IMR-90 (cell line): ENCODE results near the gene SDHAF1. TPM values are rescaled to one million over a fixed set of nuclear protein-coding genes. Genes with fewer than 3 reads are reported as not detected.

Source experiments
- ATAC-seq: fragments of 200-7000 bp; cut with Tn5 transposase; 2 replicates; pipeline ENCODE4 v1.9.1; 2020; ENCODE audit warnings: low read depth, mild to moderate bottlenecking, moderate library complexity
- BruUV-seq: library from RNA; stranded (reverse); fragments of 400-500 nt; replicated peaks from 2 replicates; lab custom pipeline; 2021; lab: Mats Ljungman, UMichigan
- CTCF ChIA-PET: fragments of 300-600 bp; formaldehyde crosslinking; extraction: SDS; loops from one replicate; lab custom pipeline; 2021; ENCODE audit warnings: antibody characterized with exemption; lab: Yijun Ruan, JAX
- POLR2A ChIA-PET: fragments of 300-600 bp; sonication (Branson Sonifier 250); formaldehyde crosslinking; loops from one replicate; lab custom pipeline; 2022; ENCODE audit warnings: antibody characterized with exemption; ENCODE audit not compliant: unreplicated experiment; lab: Charles Lee
- DNase-seq: peaks from one replicate; pipeline ENCODE4 v3.0.0; 2013
- H2AFZ ChIP-seq: replicated peaks from 2 replicates; pipeline ENCODE3; 2013; ENCODE audit warnings: low read length, mild to moderate bottlenecking; ENCODE audit not compliant: poor library complexity
- H2AK5ac ChIP-seq: 2 replicates; pipeline ENCODE4 v1.6.1; 2013; ENCODE audit warnings: low read depth, low read length, inconsistent platforms
- H2AK9ac ChIP-seq: replicated peaks from 2 replicates; pipeline ENCODE3; 2013; ENCODE audit warnings: mild to moderate bottlenecking, low read depth, low read length, moderate library complexity; ENCODE audit not compliant: poor library complexity
- H2BK120ac ChIP-seq: 2 replicates; pipeline ENCODE4 v1.6.1; 2013; ENCODE audit warnings: low read depth, low read length, inconsistent platforms
- H2BK15ac ChIP-seq: 3 replicates; pipeline ENCODE4 v1.6.1; 2013; ENCODE audit warnings: low read depth, low read length, inconsistent platforms
- H2BK20ac ChIP-seq: 2 replicates; pipeline ENCODE4 v1.6.1; 2013; ENCODE audit warnings: low read depth, mild to moderate bottlenecking, inconsistent platforms, low read length, moderate library complexity
- H2BK5ac ChIP-seq: 2 replicates; pipeline ENCODE4 v1.6.1; 2013; ENCODE audit warnings: mild to moderate bottlenecking, low read depth, low read length, inconsistent platforms; ENCODE audit not compliant: poor library complexity, severe bottlenecking
- H3K14ac ChIP-seq: replicated peaks from 2 replicates; pipeline ENCODE4 v1.6.1; 2013; ENCODE audit warnings: low read depth, low read length, inconsistent platforms
- H3K18ac ChIP-seq: 2 replicates; pipeline ENCODE4 v1.6.1; 2013; ENCODE audit warnings: low read depth, low read length, control low read depth
- H3K23ac ChIP-seq: 2 replicates; pipeline ENCODE4 v1.6.1; 2013; ENCODE audit warnings: low read depth, low read length, inconsistent platforms
- H3K27ac ChIP-seq: 2 replicates; pipeline ENCODE4 v1.5.1; 2013; ENCODE audit warnings: mild to moderate bottlenecking, control low read depth, low read length; ENCODE audit not compliant: insufficient read depth
- H3K27me3 ChIP-seq: 2 replicates; pipeline ENCODE4 v1.6.1; 2013; ENCODE audit warnings: low read length; ENCODE audit not compliant: control insufficient read depth, insufficient read depth
- H3K36me3 ChIP-seq: 2 replicates; pipeline ENCODE4 v1.6.1; 2013; ENCODE audit warnings: low read length, mixed read lengths; ENCODE audit not compliant: control insufficient read depth, insufficient read depth
- H3K4ac ChIP-seq: 2 replicates; pipeline ENCODE4 v1.6.1; 2013; ENCODE audit warnings: low read depth, low read length, inconsistent platforms
- H3K4me1 ChIP-seq: 2 replicates; pipeline ENCODE4 v1.6.1; 2013; ENCODE audit warnings: low read length, mixed read lengths; ENCODE audit not compliant: control insufficient read depth, insufficient read depth
- H3K4me2 ChIP-seq: 2 replicates; pipeline ENCODE4 v1.6.1; 2013; ENCODE audit warnings: low read depth, mild to moderate bottlenecking, control low read depth, low read length, moderate library complexity
- H3K4me3 ChIP-seq: 2 replicates; pipeline ENCODE4 v1.5.1; 2013; ENCODE audit warnings: low read depth, mild to moderate bottlenecking, control low read depth, low read length, moderate library complexity; ENCODE audit not compliant: insufficient read depth
- H3K56ac ChIP-seq: 2 replicates; pipeline ENCODE4 v1.6.1; 2013; ENCODE audit warnings: low read length, inconsistent platforms; ENCODE audit not compliant: insufficient read depth; ENCODE audit errors: extremely low read depth
- H3K79me1 ChIP-seq, 2 experiments: 2 replicates each; pipeline ENCODE4 v1.6.1; 2013; ENCODE audit warnings: low read length in 2 of 2, inconsistent platforms in 1 of 2, low read depth in 1 of 2
- H3K9ac ChIP-seq: 2 replicates; pipeline ENCODE4 v1.6.1; 2013; ENCODE audit warnings: low read depth, low read length, control low read depth
- H3K9me1 ChIP-seq: 2 replicates; pipeline ENCODE4 v1.6.1; 2013; ENCODE audit warnings: low read length, inconsistent platforms; ENCODE audit not compliant: insufficient read depth
- H3K9me3 ChIP-seq: 2 replicates; pipeline ENCODE4 v1.6.1; 2013; ENCODE audit warnings: low read length; ENCODE audit not compliant: control insufficient read depth, insufficient read depth
- H4K20me1 ChIP-seq: 2 replicates; pipeline ENCODE4 v1.6.1; 2013; ENCODE audit warnings: low read length, inconsistent platforms; ENCODE audit not compliant: insufficient read depth
- H4K5ac ChIP-seq: 2 replicates; pipeline ENCODE4 v1.6.1; 2013; ENCODE audit warnings: mild to moderate bottlenecking, low read depth, low read length, control low read depth
- H4K8ac ChIP-seq, 2 experiments: 2 replicates each; pipeline ENCODE4 v1.6.1; 2013; ENCODE audit warnings: low read depth in 2 of 2, low read length in 2 of 2, control low read depth in 1 of 2, inconsistent platforms in 1 of 2
- H4K91ac ChIP-seq: 2 replicates; pipeline ENCODE4 v1.6.1; 2013; ENCODE audit warnings: low read depth, low read length, inconsistent platforms; ENCODE audit not compliant: insufficient read depth
- BHLHE40 ChIP-seq: fragments of 150-350 bp; IDR thresholded peaks from 2 replicates; pipeline ENCODE4 v1.6.1; 2016; ENCODE audit warnings: mild to moderate bottlenecking, low read depth, low read length
- CHD1 ChIP-seq: IDR thresholded peaks from 2 replicates; pipeline ENCODE4 v1.6.1; 2012; ENCODE audit warnings: low read depth, low read length, improper control_type of control experiment
- CTCF ChIP-seq: conservative IDR thresholded peaks from 2 replicates; pipeline ENCODE4 v1.5.1; 2012; ENCODE audit warnings: mild to moderate bottlenecking, low read depth, low read length, improper control_type of control experiment
- ELK1 ChIP-seq: fragments of 150-350 bp; IDR thresholded peaks from 2 replicates; pipeline ENCODE4 v1.6.1; 2016; ENCODE audit warnings: low read depth, mild to moderate bottlenecking, low read length, moderate library complexity, borderline replicate concordance
- MAFK ChIP-seq: IDR thresholded peaks from 2 replicates; pipeline ENCODE4 v1.6.1; 2012; ENCODE audit warnings: low read depth, low read length, improper control_type of control experiment
- MAZ ChIP-seq: IDR thresholded peaks from 2 replicates; pipeline ENCODE4 v1.6.1; 2012; ENCODE audit warnings: low read depth, mild to moderate bottlenecking, low read length, improper control_type of control experiment, moderate library complexity, borderline replicate concordance
- MXI1 ChIP-seq: IDR thresholded peaks from 2 replicates; pipeline ENCODE4 v1.6.1; 2012; ENCODE audit warnings: low read depth, mild to moderate bottlenecking, low read length, moderate library complexity, borderline replicate concordance
- NFE2L2 ChIP-seq: fragments of 150-350 bp; IDR thresholded peaks from 2 replicates; pipeline ENCODE4 v1.6.1; 2016; ENCODE audit warnings: low read depth, mild to moderate bottlenecking, low read length
- RAD21 ChIP-seq: IDR thresholded peaks from 2 replicates; pipeline ENCODE4 v1.6.1; 2012; ENCODE audit warnings: low read length, improper control_type of control experiment
- RCOR1 ChIP-seq: IDR thresholded peaks from 2 replicates; pipeline ENCODE4 v1.6.1; 2012; ENCODE audit warnings: mild to moderate bottlenecking, low read length, improper control_type of control experiment; ENCODE audit not compliant: insufficient replicate concordance
- SMC3 ChIP-seq: fragments of 150-350 bp; IDR thresholded peaks from 2 replicates; pipeline ENCODE4 v1.6.1; 2016; ENCODE audit warnings: low read depth, mild to moderate bottlenecking, antibody characterized with exemption, low read length, moderate library complexity
- USF2 ChIP-seq: fragments of 150-350 bp; IDR thresholded peaks from 2 replicates; pipeline ENCODE4 v1.6.1; 2017; ENCODE audit warnings: mild to moderate bottlenecking, antibody characterized with exemption, low read length, low read depth
- WGBS, 2 experiments: methylation state at CpG; one replicate each; pipeline versions ENCODE4 v1.1.5 to v1.1.7; 2013; ENCODE audit warnings: missing lambda C conversion rate in 2 of 2; ENCODE audit not compliant: insufficient read length in 1 of 2; ENCODE audit errors: extremely low coverage in 2 of 2; 5-methylcytosine and 5-hydroxymethylcytosine counted together
- dilution Hi-C: fragments of 300-500 bp; cut with HindIII; formaldehyde crosslinking; loops from one replicate; pipeline ENCODE4 v1.14.3; 2018; ENCODE audit warnings: low sequenced_read_pairs; ENCODE audit not compliant: unreplicated experiment
- in situ Hi-C: fragments of 300-500 bp; cut with MboI; formaldehyde crosslinking; loops from 3 replicates; pipeline ENCODE4 v1.14.3; 2019; ENCODE audit warnings: low sequenced_read_pairs, inconsistent platforms, mixed read lengths
- intact Hi-C: fragments of 100-400 bp; cut with micrococcal nuclease; formaldehyde crosslinking; loops from 2 replicates; pipeline ENCODE4 v1.10.0; 2022
- polyA plus RNA-seq, 3 experiments: library from polyadenylated mRNA; depleted of rRNA; stranded (reverse); fragments of >200 nt; gene quantifications; 2 replicates each; pipeline ENCODE4 v1.2.3, GENCODE V29; 2012; ENCODE audit warnings: low replicate concordance in 1 of 3
- total RNA-seq: library from RNA; depleted of rRNA; stranded (reverse); fragments of >200 nt; gene quantifications from 2 replicates; pipeline ENCODE4 v1.2.3, GENCODE V29; 2012

Gene SDHAF1
- total and polyA plus RNA-seq, 2 of the 4 experiments (the other 2 are of a cell fraction): 4.8 to 9.9 TPM

GRCh38 chr19:35959040-35959967, 35.7 kb upstream of the SDHAF1 start:
- H2BK120ac ChIP-seq: no peak overlapping the region
- H3K27me3 ChIP-seq: peaks cover 33% of the 10 kb centered on the region
- H3K14ac ChIP-seq: no peak overlapping the region
- no peak overlapping the region for H3K18ac ChIP-seq
- ATAC-seq (peak; percentile 60), DNase-seq (no peak)
- in situ Hi-C loops (no loop called here), dilution Hi-C loops (no loop called here), intact Hi-C loops (no loop called here)
- no peak overlapping the region for H4K8ac ChIP-seq
- no peak overlapping the region for H3K23ac ChIP-seq
- TF ChIP-seq USF2: no peak
- no peak for TF ChIP-seq NFE2L2
- TF ChIP-seq ELK1: no peak
- no peak for TF ChIP-seq BHLHE40
- TF ChIP-seq MAZ: no peak
- peak; percentile 23; the same call in 1 of the 2 replicates for TF ChIP-seq CTCF
- no peak for TF ChIP-seq MAFK
- TF ChIP-seq SMC3: no peak
- no peak for TF ChIP-seq RCOR1
- no peak for TF ChIP-seq MXI1
- TF ChIP-seq CHD1: no peak
- TF ChIP-seq RAD21: 0 out of 2 replicates have a peak, but pooled peaks have one; percentile 4
- no peaks in the 10 kb centered on the region for H3K9me1 ChIP-seq
- H4K5ac ChIP-seq: no peak overlapping the region
- no peak overlapping the region for H3K9ac ChIP-seq
- ChIA-PET CTCF (interaction anchor here (1.6 kb wide), 1 partner anchor 11 kb away, joined by 3 read pairs; no protein-coding TSS in a partner anchor), POLR2A (no interaction called here)
- no TSS peak for BruUV-seq
- H3K27ac ChIP-seq: no peak overlapping the region
- peak overlapping the region; percentile 65 for H2AFZ ChIP-seq
- H3K4ac ChIP-seq: no peak overlapping the region
- no peak overlapping the region for H2BK5ac ChIP-seq
- H4K91ac ChIP-seq: no peak overlapping the region
- H2AK5ac ChIP-seq: no peak overlapping the region
- H3K56ac ChIP-seq: no peak overlapping the region
- peaks cover 2% of the 10 kb centered on the region for H3K9me3 ChIP-seq
- peak overlapping the region; percentile 28 for H2AK9ac ChIP-seq
- H3K4me3 ChIP-seq: no peak overlapping the region
- no peak overlapping the region for H3K4me2 ChIP-seq
- WGBS, 2 experiments: 17% methylated on average over 83 of the region's 97 CpGs; no CpG with 5 or more reads in 1 of the 2 experiments
- no peaks in the 10 kb centered on the region for H3K79me1 ChIP-seq
- H3K36me3 ChIP-seq: no peaks in the 10 kb centered on the region
- H2BK20ac ChIP-seq: no peak overlapping the region
- no peak overlapping the region for H2BK15ac ChIP-seq
- no peaks in the 10 kb centered on the region for H3K4me1 ChIP-seq
- no peaks in the 10 kb centered on the region for H4K20me1 ChIP-seq
